Gastrocnemius medialis (tissue), 4 donors: ENCODE results near the gene COL11A2. TPM values are rescaled to one million over a fixed set of nuclear protein-coding genes. Genes with fewer than 3 reads are reported as not detected.

Experiments used
- ATAC-seq, 2 donors: fragments of 150-250 bp; one replicate each; pipeline ENCODE4 v1.9.1; 2016
- DNase-seq, 2 donors: peaks; one replicate each; pipeline ENCODE4 v3.0.0-alpha.2; 2019
- H3K27ac ChIP-seq, 4 donors: fragments of 200-600 bp; sonication (generic); 1 replicate in 1 of 4; 2 replicates in 3 of 4; pipeline ENCODE4 v1.5.1; 2016 to 2018; ENCODE audit warnings: mild to moderate bottlenecking in 2 of 4, moderate library complexity in 1 of 4
- H3K27me3 ChIP-seq, 3 donors: fragments of 200-600 bp; sonication (generic) in 2 of 3; 1 replicate in 1 of 3; 2 replicates in 2 of 3; pipeline versions ENCODE4 v1.5.1 to v1.6.0; 2016 to 2019; ENCODE audit warnings: mild to moderate bottlenecking in 1 of 3, moderate library complexity in 1 of 3
- H3K36me3 ChIP-seq, 2 donors: fragments of 200-600 bp; sonication (generic) in 1 of 2; one replicate each; pipeline ENCODE4 v1.5.1; 2017 to 2018
- H3K4me1 ChIP-seq, 2 donors: fragments of 200-600 bp; sonication (generic) in 1 of 2; one replicate each; pipeline ENCODE4 v1.5.1; 2016 to 2017; ENCODE audit warnings: mild to moderate bottlenecking in 2 of 2
- H3K4me3 ChIP-seq, 4 donors: fragments of 200-600 bp; sonication (generic) in 3 of 4; 1 replicate in 1 of 4; 2 replicates in 3 of 4; pipeline ENCODE4 v1.5.1; 2016 to 2019; ENCODE audit warnings: mild to moderate bottlenecking in 2 of 4
- H3K9me3 ChIP-seq, 3 donors: fragments of 200-600 bp; sonication (generic) in 2 of 3; 1 replicate in 1 of 3; 2 replicates in 2 of 3; pipeline ENCODE4 v1.5.1; 2016 to 2019
- POLR2A ChIP-seq, 2 donors: fragments of 450-650 bp; IDR thresholded peaks; one replicate each; pipeline ENCODE4 v1.6.1; 2017; ENCODE audit warnings: antibody characterized with exemption in 2 of 2, mild to moderate bottlenecking in 2 of 2, moderate library complexity in 2 of 2
- in situ Hi-C, 4 donors: fragments of 200-750 bp; cut with MboI; loops; one replicate each; pipeline versions ENCODE4 v1.15.0 to v1.8.0; 2017; ENCODE audit warnings: low sequenced_read_pairs in 4 of 4
- intact Hi-C: fragments of 100-400 bp; cut with DNase I; formaldehyde crosslinking; loops from one replicate; pipeline ENCODE4 v1.15.1; 2023; ENCODE audit warnings: low total_unique reads
- total RNA-seq, 4 donors: library from RNA; depleted of rRNA; stranded (reverse); fragments of >200 nt; gene quantifications; one replicate each; pipeline versions ENCODE4 v1.1.0 to v1.2.3, GENCODE V29; 2016
- TF ChIP-seq, protein P1 (sequence below), 5 experiments: fragments of 450-650 bp in 3 of 5; fragments of 200-600 bp in 2 of 5; sonication (generic) in 2 of 5; IDR thresholded peaks in 4 of 5; conservative IDR thresholded peaks in 1 of 5; 1 replicate in 4 of 5; 2 replicates in 1 of 5; pipeline ENCODE4 v1.5.1; 2016 to 2019; ENCODE audit warnings: antibody characterized with exemption in 5 of 5, mild to moderate bottlenecking in 3 of 5, moderate library complexity in 3 of 5

COL11A2 gene
- total RNA-seq, 4 donors from 2014 or later: 0.31 to 0.92 (median 0.47) TPM

DNA sequence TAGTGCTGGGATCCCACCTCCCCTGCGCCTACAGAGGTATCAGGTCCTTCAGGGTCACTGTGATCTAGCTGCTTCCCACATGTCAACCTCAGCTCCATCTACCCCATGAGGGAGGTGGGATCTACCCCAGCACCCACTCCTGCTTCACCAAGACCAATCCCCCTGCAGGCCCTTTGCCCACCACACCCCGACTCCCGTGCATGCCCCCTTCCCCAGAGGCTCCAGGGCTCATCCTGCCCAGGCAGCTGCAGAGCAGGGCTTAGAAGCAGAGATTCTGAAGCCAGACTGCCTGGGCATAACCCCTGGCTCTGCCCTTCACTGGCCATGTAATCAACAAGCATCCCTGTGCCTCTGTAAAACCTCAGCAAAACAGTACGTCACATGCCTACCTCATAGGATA is 17.5 kb downstream of the COL11A2 start:
- H3K9me3 ChIP-seq: no peaks in the 10 kb centered on the region
- no peak overlapping the region for H3K4me3 ChIP-seq
- no peaks in the 10 kb centered on the region for H3K4me1 ChIP-seq
- no peak for TF ChIP-seq POLR2A (IDR thresholded peaks at IDR 0.05)
- TF ChIP-seq, protein P1, sequence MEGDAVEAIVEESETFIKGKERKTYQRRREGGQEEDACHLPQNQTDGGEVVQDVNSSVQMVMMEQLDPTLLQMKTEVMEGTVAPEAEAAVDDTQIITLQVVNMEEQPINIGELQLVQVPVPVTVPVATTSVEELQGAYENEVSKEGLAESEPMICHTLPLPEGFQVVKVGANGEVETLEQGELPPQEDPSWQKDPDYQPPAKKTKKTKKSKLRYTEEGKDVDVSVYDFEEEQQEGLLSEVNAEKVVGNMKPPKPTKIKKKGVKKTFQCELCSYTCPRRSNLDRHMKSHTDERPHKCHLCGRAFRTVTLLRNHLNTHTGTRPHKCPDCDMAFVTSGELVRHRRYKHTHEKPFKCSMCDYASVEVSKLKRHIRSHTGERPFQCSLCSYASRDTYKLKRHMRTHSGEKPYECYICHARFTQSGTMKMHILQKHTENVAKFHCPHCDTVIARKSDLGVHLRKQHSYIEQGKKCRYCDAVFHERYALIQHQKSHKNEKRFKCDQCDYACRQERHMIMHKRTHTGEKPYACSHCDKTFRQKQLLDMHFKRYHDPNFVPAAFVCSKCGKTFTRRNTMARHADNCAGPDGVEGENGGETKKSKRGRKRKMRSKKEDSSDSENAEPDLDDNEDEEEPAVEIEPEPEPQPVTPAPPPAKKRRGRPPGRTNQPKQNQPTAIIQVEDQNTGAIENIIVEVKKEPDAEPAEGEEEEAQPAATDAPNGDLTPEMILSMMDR (IDR thresholded peaks at IDR 0.05 in 4 of 5, conservative IDR thresholded peaks at IDR 0.05 in 1 of 5): no peak
- H3K36me3 ChIP-seq: no peaks in the 10 kb centered on the region
- intact Hi-C loops: no loop called here
- in situ Hi-C loops: no loop called here
- no peak overlapping the region for H3K27ac ChIP-seq
- no peaks in the 10 kb centered on the region for H3K27me3 ChIP-seq
- ATAC-seq: no peak
- DNase-seq: no peak

- ATAC-seq (no peak), DNase-seq (no peak)
- Histone ChIP-seq H3K36me3 (no peaks in the 10 kb centered on the region), H3K4me3 (no peak overlapping the region), H3K9me3 (no peaks in the 10 kb centered on the region), H3K27ac (no peak overlapping the region), H3K4me1 (no peaks in the 10 kb centered on the region), H3K27me3 (no peaks in the 10 kb centered on the region)
- TF ChIP-seq, protein P1 (IDR thresholded peaks at IDR 0.05 in 4 of 5, conservative IDR thresholded peaks at IDR 0.05 in 1 of 5): no peak
- TF ChIP-seq POLR2A (IDR thresholded peaks at IDR 0.05): no peak
- intact Hi-C loops (no loop called here), in situ Hi-C loops (no loop called here)
Observed at GRCh38 chr6:33173535-33174180, 18.6 kb downstream of the COL11A2 start.

GRCh38 chr6:33172688-33173534 is 19.4 kb downstream of the COL11A2 start:
- H3K27me3 ChIP-seq: no peaks in the 10 kb centered on the region
- no peak overlapping the region for H3K27ac ChIP-seq
- in situ Hi-C loops: no loop called here
- intact Hi-C loops: no loop called here
- no peaks in the 10 kb centered on the region for H3K4me1 ChIP-seq
- H3K36me3 ChIP-seq: no peaks in the 10 kb centered on the region
- DNase-seq: no peak
- H3K4me3 ChIP-seq: no peak overlapping the region
- TF ChIP-seq POLR2A (IDR thresholded peaks at IDR 0.05): no peak
- TF ChIP-seq, protein P1 (IDR thresholded peaks at IDR 0.05 in 4 of 5, conservative IDR thresholded peaks at IDR 0.05 in 1 of 5): peak in 2 of 5 experiments; percentile 31 to 44
- no peaks in the 10 kb centered on the region for H3K9me3 ChIP-seq
- no peak for ATAC-seq

- H3K27ac ChIP-seq: no peak overlapping the region
- ATAC-seq: no peak
- no peaks in the 10 kb centered on the region for H3K27me3 ChIP-seq
- intact Hi-C loops: no loop called here
- TF ChIP-seq POLR2A (IDR thresholded peaks at IDR 0.05): no peak
- TF ChIP-seq, protein P1 (IDR thresholded peaks at IDR 0.05 in 4 of 5, conservative IDR thresholded peaks at IDR 0.05 in 1 of 5): no peak
- no peak overlapping the region for H3K4me3 ChIP-seq
- no peaks in the 10 kb centered on the region for H3K9me3 ChIP-seq
- H3K4me1 ChIP-seq: no peaks in the 10 kb centered on the region
- no peak for DNase-seq
- no peaks in the 10 kb centered on the region for H3K36me3 ChIP-seq
- in situ Hi-C loops: no loop called here
Observed at GRCh38 chr6:33171880-33172687, 20.2 kb downstream of the COL11A2 start.
